ENCODE measurements around the gene KDM3B. TPM values are rescaled to one million over a fixed set of nuclear protein-coding genes. Genes with fewer than 3 reads are reported as not detected.
A peak's percentile ranks its signal among the peaks of the same experiment; 100 is the strongest.

The KDM3B gene, protein sequence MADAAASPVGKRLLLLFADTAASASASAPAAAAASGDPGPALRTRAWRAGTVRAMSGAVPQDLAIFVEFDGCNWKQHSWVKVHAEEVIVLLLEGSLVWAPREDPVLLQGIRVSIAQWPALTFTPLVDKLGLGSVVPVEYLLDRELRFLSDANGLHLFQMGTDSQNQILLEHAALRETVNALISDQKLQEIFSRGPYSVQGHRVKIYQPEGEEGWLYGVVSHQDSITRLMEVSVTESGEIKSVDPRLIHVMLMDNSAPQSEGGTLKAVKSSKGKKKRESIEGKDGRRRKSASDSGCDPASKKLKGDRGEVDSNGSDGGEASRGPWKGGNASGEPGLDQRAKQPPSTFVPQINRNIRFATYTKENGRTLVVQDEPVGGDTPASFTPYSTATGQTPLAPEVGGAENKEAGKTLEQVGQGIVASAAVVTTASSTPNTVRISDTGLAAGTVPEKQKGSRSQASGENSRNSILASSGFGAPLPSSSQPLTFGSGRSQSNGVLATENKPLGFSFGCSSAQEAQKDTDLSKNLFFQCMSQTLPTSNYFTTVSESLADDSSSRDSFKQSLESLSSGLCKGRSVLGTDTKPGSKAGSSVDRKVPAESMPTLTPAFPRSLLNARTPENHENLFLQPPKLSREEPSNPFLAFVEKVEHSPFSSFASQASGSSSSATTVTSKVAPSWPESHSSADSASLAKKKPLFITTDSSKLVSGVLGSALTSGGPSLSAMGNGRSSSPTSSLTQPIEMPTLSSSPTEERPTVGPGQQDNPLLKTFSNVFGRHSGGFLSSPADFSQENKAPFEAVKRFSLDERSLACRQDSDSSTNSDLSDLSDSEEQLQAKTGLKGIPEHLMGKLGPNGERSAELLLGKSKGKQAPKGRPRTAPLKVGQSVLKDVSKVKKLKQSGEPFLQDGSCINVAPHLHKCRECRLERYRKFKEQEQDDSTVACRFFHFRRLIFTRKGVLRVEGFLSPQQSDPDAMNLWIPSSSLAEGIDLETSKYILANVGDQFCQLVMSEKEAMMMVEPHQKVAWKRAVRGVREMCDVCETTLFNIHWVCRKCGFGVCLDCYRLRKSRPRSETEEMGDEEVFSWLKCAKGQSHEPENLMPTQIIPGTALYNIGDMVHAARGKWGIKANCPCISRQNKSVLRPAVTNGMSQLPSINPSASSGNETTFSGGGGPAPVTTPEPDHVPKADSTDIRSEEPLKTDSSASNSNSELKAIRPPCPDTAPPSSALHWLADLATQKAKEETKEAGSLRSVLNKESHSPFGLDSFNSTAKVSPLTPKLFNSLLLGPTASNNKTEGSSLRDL (N-terminal part only)
- 10 to 100 TPM; 55.3 to 85.2 (median 68.1) TPM for total RNA-seq

DNA sequence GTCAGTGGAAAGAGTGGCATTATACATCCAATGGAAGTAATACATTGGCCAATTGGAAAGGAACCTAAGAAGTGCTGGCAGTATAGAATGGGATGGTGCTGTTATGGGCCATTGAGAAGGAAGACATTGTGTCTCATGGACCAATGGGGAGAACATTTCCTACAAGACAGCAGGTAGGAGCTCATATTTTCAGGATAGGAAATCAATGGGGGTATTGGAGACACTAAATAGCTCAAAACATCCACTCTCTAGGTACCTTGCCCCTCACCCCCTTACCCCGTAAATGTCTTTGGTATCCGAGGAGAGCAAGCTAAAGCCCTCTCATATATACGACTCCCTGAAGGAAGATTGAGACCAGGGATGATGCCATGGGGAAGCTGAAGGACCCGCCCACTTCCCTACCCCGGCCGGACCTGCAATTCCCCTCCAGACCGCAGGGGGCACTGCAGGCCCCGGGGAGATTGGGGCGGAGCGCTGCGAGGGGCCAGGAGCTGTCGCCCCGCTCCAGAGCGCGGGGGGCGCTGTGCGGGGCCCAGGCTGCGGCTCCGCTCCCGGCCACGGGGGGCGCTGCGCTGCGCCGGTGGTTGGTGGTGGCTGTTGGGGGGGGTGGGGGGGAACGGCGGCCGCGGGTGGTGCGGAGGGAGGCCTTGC, at the start of gene KDM3B:
Gene KDM3B (plus strand): TSS at position 615 of the 651 bp plus-strand sequence. CDS start 111 bp downstream, outside the sequence.
- peaks cover 0 to 10% (median 0%) of the 10 kb centered on the region in 3 donors for H3K36me3 ChIP-seq
- TF ChIP-seq POLR2A (IDR thresholded peaks at IDR 0.05) = peak in 1 of 2 donors; percentile 19
- TF ChIP-seq, protein P1, sequence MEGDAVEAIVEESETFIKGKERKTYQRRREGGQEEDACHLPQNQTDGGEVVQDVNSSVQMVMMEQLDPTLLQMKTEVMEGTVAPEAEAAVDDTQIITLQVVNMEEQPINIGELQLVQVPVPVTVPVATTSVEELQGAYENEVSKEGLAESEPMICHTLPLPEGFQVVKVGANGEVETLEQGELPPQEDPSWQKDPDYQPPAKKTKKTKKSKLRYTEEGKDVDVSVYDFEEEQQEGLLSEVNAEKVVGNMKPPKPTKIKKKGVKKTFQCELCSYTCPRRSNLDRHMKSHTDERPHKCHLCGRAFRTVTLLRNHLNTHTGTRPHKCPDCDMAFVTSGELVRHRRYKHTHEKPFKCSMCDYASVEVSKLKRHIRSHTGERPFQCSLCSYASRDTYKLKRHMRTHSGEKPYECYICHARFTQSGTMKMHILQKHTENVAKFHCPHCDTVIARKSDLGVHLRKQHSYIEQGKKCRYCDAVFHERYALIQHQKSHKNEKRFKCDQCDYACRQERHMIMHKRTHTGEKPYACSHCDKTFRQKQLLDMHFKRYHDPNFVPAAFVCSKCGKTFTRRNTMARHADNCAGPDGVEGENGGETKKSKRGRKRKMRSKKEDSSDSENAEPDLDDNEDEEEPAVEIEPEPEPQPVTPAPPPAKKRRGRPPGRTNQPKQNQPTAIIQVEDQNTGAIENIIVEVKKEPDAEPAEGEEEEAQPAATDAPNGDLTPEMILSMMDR (IDR thresholded peaks at IDR 0.05) = peak; percentile 99 to 100 (median 100)
- H3K4me3 ChIP-seq = peak within 1 kb of the TSS; percentile 85 to 100 (median 94)
- H3K27ac ChIP-seq = peak within 1 kb of the TSS; percentile 97 to 100 (median 100)
- peaks cover 0 to 24% (median 6%) of the 10 kb centered on the region in 4 donors for H3K4me1 ChIP-seq
- no peaks in the 10 kb centered on the region for H3K27me3 ChIP-seq
- DNase-seq = peak; percentile 73 to 94 (median 93)
- H3K9me3 ChIP-seq = peaks cover 0 to 4% (median 2%) of the 10 kb centered on the region in 4 donors

DNA sequence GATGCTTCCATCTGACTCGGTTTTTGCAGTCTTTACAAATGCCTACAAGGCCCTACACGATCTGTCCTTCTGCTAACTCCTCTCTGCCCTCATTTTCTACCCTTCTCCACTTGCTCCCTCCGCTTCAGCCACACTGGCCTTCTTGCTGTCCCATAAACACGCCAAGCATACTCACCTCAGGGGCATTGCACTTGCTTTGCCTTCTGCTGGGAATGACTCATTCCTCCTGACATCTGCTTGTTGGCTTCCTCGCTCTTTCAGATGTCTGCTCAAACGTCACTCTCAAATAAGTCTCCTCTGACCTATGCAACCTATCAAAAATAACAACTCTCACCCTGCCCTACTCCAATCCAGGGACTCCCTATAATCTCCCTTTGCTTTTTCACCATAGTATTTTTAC, 49.1 kb upstream of the KDM3B start:
- no peak for DNase-seq
- no peaks in the 10 kb centered on the region for H3K4me1 ChIP-seq
- H3K9me3 ChIP-seq = no peaks in the 10 kb centered on the region
- H3K27ac ChIP-seq = no peak overlapping the region
- H3K27me3 ChIP-seq = no peaks in the 10 kb centered on the region
- no peak for TF ChIP-seq POLR2A (IDR thresholded peaks at IDR 0.05)
- TF ChIP-seq, protein P1 (IDR thresholded peaks at IDR 0.05) = no peak
- no peak overlapping the region for H3K4me3 ChIP-seq
- no peaks in the 10 kb centered on the region for H3K36me3 ChIP-seq

DNA sequence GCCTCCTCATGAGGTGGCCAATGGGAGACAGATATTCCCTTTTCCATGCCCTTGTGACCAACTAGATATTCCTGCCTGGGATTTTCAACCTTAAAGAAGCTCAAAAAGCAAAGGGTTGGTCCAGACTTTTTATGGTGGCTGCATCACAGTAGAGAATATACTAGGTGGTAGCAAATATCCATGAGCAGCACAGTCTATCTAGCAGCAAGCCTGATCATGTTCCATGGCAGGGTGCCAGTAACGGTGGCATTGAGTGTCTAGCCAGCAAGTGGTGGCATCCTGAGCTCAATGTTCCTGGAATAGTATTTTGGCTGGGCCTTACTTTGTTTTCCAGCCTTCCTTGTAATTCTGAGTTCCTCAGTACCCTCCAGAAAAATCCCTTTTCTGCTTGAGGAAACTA, 46.7 kb upstream of the KDM3B start:
- TF ChIP-seq POLR2A (IDR thresholded peaks at IDR 0.05) = no peak
- TF ChIP-seq, protein P1 (IDR thresholded peaks at IDR 0.05) = no peak
- H3K27ac ChIP-seq = no peak overlapping the region
- H3K36me3 ChIP-seq = no peaks in the 10 kb centered on the region
- H3K4me3 ChIP-seq = no peak overlapping the region
- no peak for DNase-seq
- H3K27me3 ChIP-seq = no peaks in the 10 kb centered on the region
- no peaks in the 10 kb centered on the region for H3K9me3 ChIP-seq
- H3K4me1 ChIP-seq = no peaks in the 10 kb centered on the region

DNA sequence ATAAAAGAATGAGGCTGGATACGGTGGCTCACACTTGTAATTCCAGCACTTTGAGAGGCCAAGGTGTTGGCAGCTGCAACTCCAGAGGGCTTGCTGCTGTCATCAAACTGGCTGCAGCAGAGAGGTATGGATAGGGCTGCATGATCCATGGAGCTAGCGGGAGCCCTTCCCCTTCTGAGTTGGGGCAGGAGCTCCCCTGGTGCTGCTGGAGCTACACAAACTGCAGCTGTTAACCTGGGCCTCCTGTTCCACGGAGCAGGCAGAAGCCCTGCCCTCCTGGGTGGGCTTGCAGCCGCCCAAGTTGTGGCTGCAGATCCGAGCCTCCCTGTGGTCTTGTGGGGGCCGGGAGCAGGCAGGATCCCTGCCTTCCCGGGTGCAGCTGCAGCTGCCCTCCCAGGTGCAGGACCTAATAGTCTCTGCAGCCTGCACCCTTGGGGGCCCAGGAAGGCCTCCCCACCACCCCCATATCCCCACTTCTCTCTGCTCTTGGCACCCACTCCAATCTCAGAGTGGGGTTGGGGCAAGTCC, 36.7 kb upstream of the KDM3B start:
- Histone ChIP-seq H3K4me1 (no peaks in the 10 kb centered on the region), H3K9me3 (no peaks in the 10 kb centered on the region), H3K36me3 (no peaks in the 10 kb centered on the region), H3K27ac (no peak overlapping the region), H3K27me3 (no peaks in the 10 kb centered on the region), H3K4me3 (no peak overlapping the region)
- no peak for TF ChIP-seq POLR2A (IDR thresholded peaks at IDR 0.05)
- TF ChIP-seq, protein P1 (IDR thresholded peaks at IDR 0.05) = no peak
- no peak for DNase-seq
